Coronary artery (tissue), 2 donors: ENCODE measurements around the gene SHF.
A peak's percentile ranks its signal among the peaks of the same experiment; 100 is the strongest.

Experiments
- DNase-seq: peaks from one replicate; pipeline ENCODE4 v3.0.0-alpha.2; 2017; ENCODE audit warnings: low spot score
- H3K27ac ChIP-seq, 2 donors: fragments of 200-600 bp; sonication (generic); one replicate each; pipeline ENCODE4 v1.5.1; 2016 to 2019
- H3K4me3 ChIP-seq: fragments of 200-600 bp; sonication (generic); 2 replicates; pipeline ENCODE4 v1.5.1; 2016; ENCODE audit warnings: mild to moderate bottlenecking, moderate library complexity
- TF ChIP-seq, protein P1 (sequence below): fragments of 200-600 bp; sonication (generic); IDR thresholded peaks from one replicate; pipeline ENCODE4 v1.5.1; 2019; ENCODE audit warnings: antibody characterized with exemption

Gene SHF

DNA sequence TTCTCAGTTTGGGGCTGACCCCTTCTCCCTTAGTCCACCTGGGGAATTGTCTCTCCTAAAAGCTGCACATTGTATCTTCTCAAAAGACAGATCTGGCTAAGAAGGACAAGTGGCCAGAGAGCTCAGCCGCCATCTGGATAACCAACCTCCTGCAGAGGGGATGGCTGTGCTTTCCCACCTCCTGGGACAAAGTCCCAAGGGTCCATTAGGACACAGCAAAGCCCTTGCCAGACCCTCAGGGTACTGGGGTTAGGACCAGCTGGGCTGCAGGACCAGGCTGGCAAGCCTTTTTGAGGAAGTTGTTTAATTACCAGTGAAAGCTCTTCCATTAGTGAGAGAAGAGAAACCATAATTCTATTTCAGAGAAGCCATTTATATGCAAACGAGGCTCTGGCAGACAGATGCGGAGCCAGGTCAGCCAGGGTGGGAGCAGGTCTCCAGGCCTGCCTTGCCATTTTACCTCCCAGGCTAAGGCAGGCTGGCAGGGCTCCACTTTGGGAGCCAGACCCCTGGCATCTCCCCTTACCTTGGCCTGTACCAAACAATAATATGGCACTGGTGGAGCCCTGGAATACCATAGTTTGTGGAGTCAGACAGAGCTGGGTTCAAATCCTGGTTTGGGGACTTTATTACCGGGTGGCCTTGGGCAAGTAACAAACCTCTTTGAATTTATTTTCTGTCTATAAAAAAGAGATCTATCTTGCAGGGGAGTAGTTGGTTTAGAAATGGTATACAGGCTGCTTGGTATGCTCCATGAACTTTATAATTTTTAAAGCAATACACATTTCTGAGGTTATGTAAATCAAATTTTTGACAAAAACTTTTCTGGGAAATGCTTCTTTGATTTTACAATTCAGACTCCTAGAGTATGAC lies 17.9 kb downstream of the SHF start:
- peak overlapping the region in 1 of 2 donors; percentile 13 for H3K27ac ChIP-seq
- DNase-seq, result no peak
- TF ChIP-seq, protein P1, sequence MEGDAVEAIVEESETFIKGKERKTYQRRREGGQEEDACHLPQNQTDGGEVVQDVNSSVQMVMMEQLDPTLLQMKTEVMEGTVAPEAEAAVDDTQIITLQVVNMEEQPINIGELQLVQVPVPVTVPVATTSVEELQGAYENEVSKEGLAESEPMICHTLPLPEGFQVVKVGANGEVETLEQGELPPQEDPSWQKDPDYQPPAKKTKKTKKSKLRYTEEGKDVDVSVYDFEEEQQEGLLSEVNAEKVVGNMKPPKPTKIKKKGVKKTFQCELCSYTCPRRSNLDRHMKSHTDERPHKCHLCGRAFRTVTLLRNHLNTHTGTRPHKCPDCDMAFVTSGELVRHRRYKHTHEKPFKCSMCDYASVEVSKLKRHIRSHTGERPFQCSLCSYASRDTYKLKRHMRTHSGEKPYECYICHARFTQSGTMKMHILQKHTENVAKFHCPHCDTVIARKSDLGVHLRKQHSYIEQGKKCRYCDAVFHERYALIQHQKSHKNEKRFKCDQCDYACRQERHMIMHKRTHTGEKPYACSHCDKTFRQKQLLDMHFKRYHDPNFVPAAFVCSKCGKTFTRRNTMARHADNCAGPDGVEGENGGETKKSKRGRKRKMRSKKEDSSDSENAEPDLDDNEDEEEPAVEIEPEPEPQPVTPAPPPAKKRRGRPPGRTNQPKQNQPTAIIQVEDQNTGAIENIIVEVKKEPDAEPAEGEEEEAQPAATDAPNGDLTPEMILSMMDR, result no peak

DNA sequence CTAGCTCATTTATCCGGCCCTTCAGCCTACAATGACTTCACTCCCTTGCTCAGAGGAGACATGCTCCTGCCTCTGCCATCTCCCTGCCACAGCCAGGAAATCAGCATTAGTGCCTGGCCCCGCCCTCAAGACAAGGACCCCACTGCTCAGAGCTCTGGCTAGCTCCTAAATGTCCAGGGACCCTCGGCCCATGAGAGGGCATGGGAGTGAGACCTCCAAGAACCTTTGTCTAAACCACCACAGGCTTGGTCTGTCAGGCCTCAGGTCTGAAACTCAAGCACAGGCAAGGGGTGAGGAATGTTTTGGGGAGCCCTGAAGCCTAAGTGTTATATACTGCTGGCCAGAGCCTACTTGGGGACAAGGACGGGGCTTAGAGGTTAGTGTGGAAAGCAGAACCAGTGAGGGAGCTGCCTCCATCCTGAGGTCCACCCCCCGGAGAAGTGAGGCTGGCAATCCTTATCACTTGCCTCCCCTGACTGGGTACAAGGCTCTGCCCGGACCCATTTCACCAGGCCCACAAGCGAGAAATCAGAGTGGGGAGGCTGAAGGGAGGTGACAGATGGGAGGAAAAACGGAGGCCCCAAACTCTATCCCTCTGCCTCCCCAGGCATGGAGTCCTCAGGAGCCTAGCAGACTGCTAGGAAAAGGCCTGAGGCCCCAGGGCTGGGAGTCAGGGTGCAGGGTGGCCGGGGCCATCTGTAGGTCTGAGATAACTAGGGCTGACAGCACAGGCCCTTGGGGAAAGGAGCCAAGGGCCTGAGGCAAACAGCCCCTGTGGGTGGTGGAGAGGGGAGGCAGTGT lies 18.8 kb downstream of the SHF start:
- Histone ChIP-seq H3K27ac (peak overlapping the region in 1 of 2 donors; percentile 99), H3K4me3 (no peak overlapping the region)
- TF ChIP-seq, protein P1, result no peak
- peak; percentile 70 for DNase-seq

More for the DNA sequence above, 17.9 kb downstream of the SHF start:
- H3K4me3 ChIP-seq, result no peak overlapping the region

DNA sequence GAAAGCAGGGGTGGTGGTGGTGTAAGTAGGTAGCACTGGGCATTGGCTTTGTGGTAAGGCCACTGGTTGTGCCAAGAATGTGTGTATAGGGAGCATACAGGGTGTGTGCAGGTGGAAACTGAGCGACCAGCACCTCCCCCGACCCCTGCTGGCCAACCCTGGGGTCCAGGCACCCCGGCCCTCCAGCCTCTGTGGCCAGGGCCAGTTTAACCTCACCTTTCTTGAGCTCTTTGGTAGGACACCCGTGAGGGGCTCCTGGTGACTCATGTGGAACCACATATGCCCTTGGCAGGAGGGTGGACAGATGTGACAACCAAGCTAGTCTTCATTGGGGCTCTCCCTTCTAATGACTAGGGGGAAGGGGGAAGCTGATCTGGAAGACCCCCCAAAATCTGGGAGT lies 19.5 kb downstream of the SHF start:
- TF ChIP-seq, protein P1, result no peak
- peak; percentile 71 for DNase-seq
- Histone ChIP-seq H3K4me3 (no peak overlapping the region), H3K27ac (peak overlapping the region in 1 of 2 donors; percentile 99)

DNA sequence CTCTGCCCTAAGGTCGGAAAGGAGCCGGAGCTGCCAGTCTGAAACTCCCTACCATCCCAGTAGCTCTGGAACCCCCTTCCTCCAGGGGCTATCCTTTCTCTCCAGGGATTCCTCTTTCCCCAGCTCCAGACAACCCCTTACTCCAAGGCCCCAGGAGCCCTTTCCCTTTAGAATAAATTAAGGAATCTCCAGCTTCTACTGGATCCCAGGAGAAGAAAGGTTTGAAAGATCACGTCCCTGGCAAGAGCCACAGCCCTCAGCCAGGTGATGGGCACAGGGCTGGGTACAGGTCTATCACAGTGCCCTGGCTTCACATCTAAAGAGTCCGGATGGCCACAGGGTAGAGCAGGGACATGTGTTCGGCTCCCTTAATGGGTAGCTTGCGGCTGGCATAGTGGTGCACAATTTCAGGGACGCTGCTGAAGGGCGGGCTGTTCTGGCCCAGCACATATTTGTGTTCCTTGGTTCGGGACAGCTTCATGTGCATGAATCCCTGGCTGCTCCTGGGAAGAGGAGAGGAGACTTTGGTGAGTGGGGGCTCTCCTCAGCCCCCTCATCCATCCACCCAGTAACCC lies 20.0 kb downstream of the SHF start:
- Histone ChIP-seq H3K27ac (peak overlapping the region; percentile 96 to 99), H3K4me3 (peak overlapping the region; percentile 91)
- peak; percentile 73 for DNase-seq
- TF ChIP-seq, protein P1, result no peak

DNA sequence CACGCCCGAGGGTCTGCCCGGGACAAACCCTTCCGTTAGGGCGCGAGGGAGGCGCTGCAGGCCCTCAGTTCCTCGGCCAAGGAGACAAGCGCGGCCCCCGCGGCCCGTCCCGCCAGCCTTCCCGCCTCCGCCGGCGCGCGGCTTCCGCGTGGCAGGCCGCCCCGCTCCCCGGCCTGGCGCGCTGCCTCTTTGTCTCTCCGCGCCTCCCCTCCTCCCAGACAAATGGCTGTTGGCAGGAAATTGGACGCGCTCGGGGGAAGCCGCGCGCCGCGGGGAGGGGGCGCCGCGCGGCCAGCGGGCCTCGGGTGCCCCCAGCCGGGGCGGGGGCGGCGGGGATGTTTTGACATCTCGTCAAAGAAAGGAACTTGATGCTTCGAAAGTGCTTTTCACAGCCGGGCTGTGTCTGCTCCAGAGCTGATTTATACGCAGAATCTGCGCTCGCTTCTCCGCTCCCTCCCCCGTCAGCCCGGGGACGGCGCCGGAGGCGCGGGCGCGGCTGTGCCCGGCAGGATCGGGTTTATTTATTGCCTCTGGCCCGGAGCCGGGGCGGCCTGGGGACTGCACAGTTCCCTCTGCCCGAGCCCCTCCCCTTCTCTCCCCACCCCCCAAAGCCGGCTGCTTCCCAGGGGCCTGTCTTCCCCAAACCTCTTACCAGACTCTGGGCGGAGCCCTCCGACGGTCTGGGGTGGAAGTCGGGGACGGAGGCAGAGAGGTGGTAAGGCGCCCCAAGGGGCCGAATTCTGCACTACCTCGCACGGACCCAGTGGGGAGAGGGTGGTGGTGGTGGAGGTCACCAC lies 20.7 kb downstream of the SHF start:
- peak; percentile 91 for DNase-seq
- TF ChIP-seq, protein P1, result peak; percentile 36
- Histone ChIP-seq H3K4me3 (peak overlapping the region; percentile 91), H3K27ac (peak overlapping the region; percentile 96 to 99)

DNA sequence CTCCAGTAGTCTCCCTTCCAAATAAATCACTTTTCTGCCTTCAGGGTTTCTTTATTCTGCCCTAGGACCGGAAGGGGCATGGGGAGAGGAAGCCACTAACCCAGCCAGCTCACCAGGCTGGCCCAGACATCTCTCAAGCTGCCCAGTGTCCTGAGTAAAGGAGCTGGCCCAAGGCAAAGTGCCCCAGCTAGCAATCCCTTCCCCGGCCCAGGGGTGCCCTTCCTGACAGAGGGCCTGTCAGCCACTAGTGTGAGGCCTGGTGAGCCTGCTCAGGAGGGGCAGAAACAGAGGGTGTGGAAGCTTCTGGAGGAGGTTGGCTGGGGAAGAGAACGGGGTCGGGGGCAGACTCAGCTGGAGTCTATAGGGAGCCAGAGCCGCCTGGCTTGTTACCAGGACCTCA lies 22.2 kb downstream of the SHF start:
- H3K27ac ChIP-seq, result peak overlapping the region in 1 of 2 donors; percentile 99
- DNase-seq, result no peak

More for the DNA sequence above, 22.2 kb downstream of the SHF start:
- no peak overlapping the region for H3K4me3 ChIP-seq
- TF ChIP-seq, protein P1, result no peak
